GM23338 (cell line): ENCODE results near the gene AP4B1. TPM values are rescaled to one million over a fixed set of nuclear protein-coding genes. Genes with fewer than 3 reads are reported as not detected.

Experiments used
- ATAC-seq: fragments of 200-7000 bp; cut with Tn5 transposase; 3 replicates; pipeline ENCODE4 v1.9.1; 2020
- DNase-seq: peaks from one replicate; pipeline ENCODE4 v3.0.0-alpha.2; 2015; ENCODE audit warnings: low spot score
- H2AFZ ChIP-seq: fragments of 200-600 bp; sonication (generic); 2 replicates; pipeline ENCODE4 v1.8.0; 2016; ENCODE audit warnings: antibody characterized with exemption, mild to moderate bottlenecking, moderate library complexity
- H3F3A ChIP-seq: fragments of 200-600 bp; sonication (generic); replicated peaks from 2 replicates; pipeline ENCODE4 v1.8.0; 2017; ENCODE audit warnings: antibody characterized with exemption, mixed run types, low read depth
- H3K27ac ChIP-seq: fragments of 200-600 bp; sonication (generic); 2 replicates; pipeline ENCODE4 v1.6.1; 2016; ENCODE audit warnings: low read depth
- H3K27me3 ChIP-seq: fragments of 200-600 bp; sonication (generic); 2 replicates; pipeline ENCODE4 v1.8.0; 2016; ENCODE audit warnings: mild to moderate bottlenecking, mixed run types, moderate library complexity; ENCODE audit not compliant: insufficient read depth
- H3K36me3 ChIP-seq: fragments of 200-600 bp; sonication (generic); 2 replicates; pipeline ENCODE4 v1.8.0; 2016; ENCODE audit warnings: mild to moderate bottlenecking; ENCODE audit not compliant: insufficient read depth
- H3K4me1 ChIP-seq: fragments of 200-600 bp; sonication (generic); 2 replicates; pipeline ENCODE4 v1.8.0; 2016; ENCODE audit warnings: mild to moderate bottlenecking, moderate library complexity; ENCODE audit not compliant: insufficient read depth
- H3K4me2 ChIP-seq: fragments of 200-600 bp; sonication (generic); 2 replicates; pipeline ENCODE4 v1.7.1; 2017; ENCODE audit warnings: mixed run types
- H3K4me3 ChIP-seq: fragments of 200-600 bp; sonication (generic); 2 replicates; pipeline ENCODE4 v1.6.1; 2016; ENCODE audit warnings: mixed run types
- H3K79me2 ChIP-seq: fragments of 200-600 bp; sonication (generic); replicated peaks from 2 replicates; pipeline ENCODE4 v1.8.0; 2017; ENCODE audit warnings: mild to moderate bottlenecking; ENCODE audit not compliant: insufficient read depth
- H3K9me2 ChIP-seq: fragments of 200-600 bp; sonication (generic); 2 replicates; pipeline ENCODE4 v1.8.0; 2017; ENCODE audit not compliant: insufficient read depth
- H4K20me1 ChIP-seq: fragments of 200-600 bp; sonication (generic); replicated peaks from 2 replicates; pipeline ENCODE4 v1.8.0; 2017; ENCODE audit warnings: mild to moderate bottlenecking; ENCODE audit not compliant: insufficient read depth
- H3K27ac Mint-ChIP-seq: 2 replicates; pipeline ENCODE4 v1.8.0; 2020; ENCODE audit warnings: inconsistent platforms, mild to moderate bottlenecking, moderate library complexity, mixed read lengths
- H3K27me3 Mint-ChIP-seq: 3 replicates; pipeline ENCODE4 v1.8.0; 2022; ENCODE audit warnings: low read depth, mild to moderate bottlenecking, moderate library complexity, mixed read lengths, inconsistent platforms; ENCODE audit not compliant: insufficient read depth, poor library complexity
- H3K36me3 Mint-ChIP-seq: 3 replicates; pipeline ENCODE4 v1.8.0; 2021; ENCODE audit warnings: low read depth, mild to moderate bottlenecking, inconsistent platforms, moderate library complexity, mixed read lengths
- H3K4me1 Mint-ChIP-seq: 3 replicates; pipeline ENCODE4 v1.8.0; 2020; ENCODE audit warnings: mild to moderate bottlenecking, inconsistent platforms, mixed read lengths
- H3K4me3 Mint-ChIP-seq: 3 replicates; pipeline ENCODE4 v1.8.0; 2021; ENCODE audit warnings: moderate library complexity, mild to moderate bottlenecking, inconsistent platforms, mixed read lengths
- H3K9me3 Mint-ChIP-seq: 3 replicates; pipeline ENCODE4 v1.8.0; 2020; ENCODE audit warnings: moderate library complexity, mild to moderate bottlenecking, inconsistent platforms, mixed read lengths
- CREB1 ChIP-seq: fragments of 250-450 bp; sonication (Bioruptor Pico); IDR thresholded peaks from 2 replicates; pipeline ENCODE4 v1.5.0; 2020; ENCODE audit warnings: low read depth, mild to moderate bottlenecking, moderate library complexity
- CTCF ChIP-seq, 2 experiments: fragments of 200-600 bp in 1 of 2; sonication (generic) in 1 of 2; conservative IDR thresholded peaks; 2 replicates each; pipeline versions ENCODE4 v1.5.1 to v1.6.1; 2016 to 2017; ENCODE audit warnings: antibody characterized with exemption in 2 of 2, low read depth in 2 of 2, mild to moderate bottlenecking in 2 of 2, moderate library complexity in 1 of 2
- ETS1 ChIP-seq: IDR thresholded peaks from 2 replicates; pipeline ENCODE4 v1.6.1; 2016; ENCODE audit warnings: antibody characterized with exemption
- EZH2 ChIP-seq: fragments of 200-600 bp; sonication (generic); IDR thresholded peaks from one replicate; pipeline ENCODE4 v1.8.0; 2017; ENCODE audit warnings: antibody characterized with exemption, mild to moderate bottlenecking, low read depth; ENCODE audit not compliant: unreplicated experiment
- EZH2phosphoT487 ChIP-seq: fragments of 200-600 bp; sonication (generic); IDR thresholded peaks from one replicate; pipeline ENCODE4 v1.8.1; 2018; ENCODE audit warnings: antibody characterized with exemption; ENCODE audit not compliant: unreplicated experiment
- JUNB ChIP-seq: IDR thresholded peaks from one replicate; pipeline ENCODE4 v1.6.1; 2016; ENCODE audit warnings: antibody characterized with exemption; ENCODE audit not compliant: unreplicated experiment
- NANOG ChIP-seq: IDR thresholded peaks from 2 replicates; pipeline ENCODE4 v1.6.1; 2016; ENCODE audit warnings: antibody characterized with exemption, borderline replicate concordance
- POLR2AphosphoS5 ChIP-seq: IDR thresholded peaks from 2 replicates; pipeline ENCODE4 v1.6.1; 2016; ENCODE audit warnings: antibody characterized with exemption, low read depth
- REST ChIP-seq: IDR thresholded peaks from one replicate; pipeline ENCODE4 v1.6.1; 2018; ENCODE audit warnings: antibody characterized with exemption; ENCODE audit not compliant: unreplicated experiment
- STAT1 ChIP-seq: IDR thresholded peaks from one replicate; pipeline ENCODE4 v1.6.1; 2016; ENCODE audit warnings: antibody characterized with exemption; ENCODE audit not compliant: unreplicated experiment
- ZNF114 ChIP-seq: fragments of 250-450 bp; sonication (Bioruptor Pico); IDR thresholded peaks from 2 replicates; pipeline ENCODE4 v1.5.0; 2020; ENCODE audit warnings: mild to moderate bottlenecking, moderate library complexity
- ZNF331 ChIP-seq: fragments of 250-450 bp; sonication (Bioruptor Pico); IDR thresholded peaks from 2 replicates; pipeline ENCODE4 v1.5.0; 2020; ENCODE audit warnings: low read depth, mild to moderate bottlenecking, moderate library complexity
- ZNF462 ChIP-seq: fragments of 250-450 bp; sonication (Bioruptor Pico); IDR thresholded peaks from 2 replicates; pipeline ENCODE4 v1.5.0; 2020; ENCODE audit warnings: mild to moderate bottlenecking, moderate library complexity
- polyA plus RNA-seq: library from polyadenylated mRNA; unstranded; fragments of >200 nt; fragmentation: Nextera tagmentation; extraction: Ambion mirVana; gene quantifications from 2 replicates; pipeline ENCODE4 v1.2.1, GENCODE V29; 2016
- total RNA-seq: library from RNA; depleted of rRNA; stranded (reverse); fragments of >200 nt; shearing (Covaris generic); gene quantifications from 2 replicates; pipeline ENCODE4 v1.2.3, GENCODE V29; 2014

Gene AP4B1
- total and polyA plus RNA-seq, 2 experiments from 2014 or later: 7.5 to 13.4 TPM

GRCh38 chr1:113946678-113947387 is 42.2 kb upstream of the AP4B1 start:
- TF ChIP-seq CTCF (conservative IDR thresholded peaks at IDR 0.05; ENCODE audit: low read depth in 2 of 2) (no peak), REST (no peak), ZNF462 (CRISPR knock-in tag) (no peak), STAT1 (no peak), ETS1 (no peak), EZH2phosphoT487 (no peak), EZH2 (no peak), ZNF114 (CRISPR knock-in tag) (no peak), NANOG (no peak), POLR2AphosphoS5 (no peak), JUNB (no peak), ZNF331 (no peak), CREB1 (no peak)

More at GRCh38 chr1:113946678-113947387, 42.2 kb upstream of the AP4B1 start:
- ATAC-seq (no peak), DNase-seq (no peak)
- H3K27me3 ChIP-seq: no peaks in the 10 kb centered on the region
- H3F3A ChIP-seq: no peaks in the 10 kb centered on the region
- H3K27ac Mint-ChIP-seq: peak overlapping the region; percentile 15; the same call in 1 of the 2 replicates
- H3K27ac ChIP-seq: peak overlapping the region; percentile 7; the same call in 1 of the 2 replicates
- H3K27me3 Mint-ChIP-seq: no peaks in the 10 kb centered on the region
- no peak overlapping the region for H2AFZ ChIP-seq
- peaks cover 17% of the 10 kb centered on the region for H3K4me1 Mint-ChIP-seq
- H4K20me1 ChIP-seq: peaks cover 7% of the 10 kb centered on the region; the same call in 1 of the 2 replicates
- no peaks in the 10 kb centered on the region for H3K9me3 Mint-ChIP-seq
- peaks cover 65% of the 10 kb centered on the region for H3K79me2 ChIP-seq
- no peak overlapping the region for H3K4me2 ChIP-seq
- no peaks in the 10 kb centered on the region; the same call in 1 of the 2 replicates for H3K36me3 ChIP-seq
- no peak overlapping the region for H3K4me3 Mint-ChIP-seq
- H3K4me1 ChIP-seq: no peaks in the 10 kb centered on the region
- peaks cover 11% of the 10 kb centered on the region; the same call in 2 of the 3 replicates for H3K36me3 Mint-ChIP-seq
- H3K9me2 ChIP-seq: no peaks in the 10 kb centered on the region
- H3K4me3 ChIP-seq: no peak overlapping the region
